OCI-M2 (cell line): ENCODE measurements around the gene NFIA.

Experiments used
- DNase-seq: peaks from one replicate; lab custom pipeline; 2025; ENCODE audit not compliant: unreplicated experiment; lab: John Stamatoyannopoulos, UW

Gene NFIA

DNA sequence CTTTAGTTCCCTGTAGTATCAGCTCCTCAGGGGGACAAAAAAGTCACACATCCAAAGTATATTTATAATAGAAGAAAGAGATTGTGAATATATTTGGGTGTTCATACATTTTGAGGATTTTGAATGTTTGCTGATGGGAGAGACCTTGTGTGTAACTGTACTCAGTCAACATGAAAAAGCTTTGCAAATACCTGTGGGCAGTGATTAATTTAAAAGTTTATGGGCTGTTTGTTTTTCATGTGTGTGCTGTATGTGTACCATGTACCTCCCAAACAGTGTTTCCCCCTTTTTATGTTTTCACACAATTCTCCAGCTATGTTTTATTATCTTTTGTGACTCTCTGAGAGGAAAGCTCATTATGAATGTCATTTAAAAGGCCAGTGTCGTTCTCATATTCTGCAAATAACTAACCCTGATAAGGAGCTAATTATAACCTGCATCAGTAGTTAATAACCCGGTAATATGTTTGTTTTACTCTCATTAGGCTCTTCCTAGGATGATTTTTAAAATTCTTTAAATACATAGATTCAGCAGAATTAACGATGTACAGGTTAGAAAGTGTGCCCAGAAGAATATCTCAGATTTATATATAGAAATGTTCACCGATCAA, 271.5 kb downstream of the NFIA start:
- no peak for DNase-seq

GRCh38 chr1:61356016-61356415, 273.7 kb downstream of the NFIA start:
- no peak for DNase-seq

GRCh38 chr1:61356995-61357394, 274.6 kb downstream of the NFIA start:
- DNase-seq = no peak

GRCh38 chr1:61357539-61357938, 275.2 kb downstream of the NFIA start:
- no peak for DNase-seq

GRCh38 chr1:61358770-61359455, 276.6 kb downstream of the NFIA start:
- no peak for DNase-seq

GRCh38 chr1:61361931-61362330, 279.6 kb downstream of the NFIA start:
- no peak for DNase-seq

DNA sequence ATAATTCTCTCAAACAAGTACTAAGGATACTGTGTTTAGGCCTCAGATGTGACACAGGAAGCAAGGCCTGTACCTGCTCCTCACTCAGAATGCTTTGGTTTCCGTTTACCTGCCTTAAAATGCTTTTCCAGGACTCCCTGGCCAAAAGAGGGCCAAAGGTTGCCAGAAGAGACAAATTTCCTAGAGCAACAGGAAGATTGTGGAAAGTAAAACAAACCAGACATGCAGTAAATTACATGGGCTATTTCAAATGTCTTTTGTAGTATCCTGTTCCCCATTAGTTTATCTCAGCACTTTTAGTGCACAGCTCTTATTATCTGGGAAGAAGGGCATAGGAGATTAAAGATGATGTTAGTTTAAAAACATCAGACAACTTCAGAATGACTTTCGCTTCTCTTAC, 280.0 kb downstream of the NFIA start:
- no peak for DNase-seq

GRCh38 chr1:61368366-61368765, 286.0 kb downstream of the NFIA start:
- no peak for DNase-seq

DNA sequence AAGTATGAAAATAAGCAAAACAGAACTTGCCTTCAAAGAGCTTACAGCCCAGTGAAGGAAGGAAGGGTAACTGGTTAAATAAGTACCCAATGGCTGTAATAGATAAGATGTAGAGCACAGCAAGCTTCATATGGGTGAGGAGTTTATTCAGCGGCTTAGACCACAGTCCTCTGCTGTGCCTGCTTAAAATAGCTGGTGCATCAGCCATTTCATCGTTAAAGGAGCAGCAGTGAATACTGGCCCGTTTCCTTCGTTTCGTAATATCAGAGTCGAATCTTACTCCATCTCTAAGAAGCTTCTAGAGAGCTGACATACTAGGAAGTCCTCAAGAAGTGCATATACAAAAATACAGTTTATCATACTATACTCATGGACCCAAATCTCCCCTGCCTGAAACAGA, 286.5 kb downstream of the NFIA start:
- no peak for DNase-seq

DNA sequence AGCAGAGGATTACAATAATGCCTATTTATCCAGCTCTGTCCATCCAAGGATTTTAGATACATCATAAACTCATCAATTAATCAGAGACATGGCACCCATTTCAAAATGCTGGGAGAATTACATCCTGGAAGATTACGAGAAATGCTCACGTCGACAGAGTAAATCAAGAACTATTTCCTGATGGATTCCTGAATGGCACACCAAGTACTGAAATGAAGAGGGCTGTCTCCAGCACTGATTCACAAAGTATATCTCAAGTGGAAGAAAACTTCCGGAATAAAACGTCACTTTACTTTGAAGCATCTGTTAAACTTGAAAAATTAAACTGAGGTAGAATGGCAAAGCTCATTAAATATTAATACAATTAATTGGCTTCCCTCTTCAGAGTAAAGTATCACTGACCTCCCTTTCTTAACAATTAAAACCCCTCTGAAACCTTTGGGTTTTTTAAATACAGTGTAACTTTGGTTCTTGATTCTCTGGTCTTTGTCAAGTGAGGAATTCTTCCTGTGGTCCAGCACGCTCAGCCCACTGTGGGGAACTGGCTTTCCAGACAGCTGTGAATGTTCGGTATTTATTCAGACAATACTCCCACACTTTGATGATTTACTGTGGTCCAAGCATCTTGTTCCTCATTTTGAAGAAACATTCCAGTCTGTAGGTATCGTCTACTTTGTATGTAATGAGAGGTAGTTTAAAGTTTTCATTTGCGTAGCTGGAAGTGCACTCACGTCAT, 288.0 kb downstream of the NFIA start:
- no peak for DNase-seq

DNA sequence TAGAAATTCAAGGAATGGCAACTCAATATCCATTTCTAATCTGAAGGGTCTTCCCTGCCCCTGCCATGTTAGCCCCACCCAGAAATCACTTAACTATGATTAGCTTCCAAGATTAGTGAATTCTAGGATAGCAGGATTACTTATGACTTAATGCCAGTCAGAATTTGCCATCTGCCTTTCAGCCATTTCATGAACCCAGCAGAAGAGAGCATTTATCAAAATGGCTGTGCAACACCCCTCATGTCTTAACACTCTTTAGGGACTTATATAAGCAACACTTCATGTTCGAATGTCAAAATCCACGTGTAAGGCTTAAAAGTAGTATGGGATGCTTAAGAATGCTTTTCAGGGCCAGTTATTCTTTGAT, 288.5 kb downstream of the NFIA start:
- no peak for DNase-seq

DNA sequence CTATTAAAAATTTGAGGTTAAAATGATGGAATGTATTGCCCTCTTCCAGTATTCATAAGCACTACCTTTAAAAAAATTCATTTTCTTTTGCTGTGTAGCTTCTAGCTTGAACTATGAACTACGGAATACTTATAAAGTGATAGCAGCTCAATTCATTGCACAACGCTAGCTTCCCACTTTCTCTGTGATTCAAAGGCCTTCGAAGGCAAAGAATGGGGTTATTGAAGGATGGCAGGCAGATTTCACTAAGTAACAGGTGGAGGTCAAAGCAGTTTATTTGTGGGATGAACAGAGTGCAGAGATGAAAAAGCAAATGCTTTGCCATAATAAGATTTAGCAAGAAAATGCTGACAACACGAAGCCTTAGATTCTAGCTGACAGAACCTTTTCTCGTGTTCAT, 290.6 kb downstream of the NFIA start:
- DNase-seq = no peak

GRCh38 chr1:61374156-61374555, 291.8 kb downstream of the NFIA start:
- DNase-seq = no peak

- no peak for DNase-seq
These were observed 292.9 kb downstream of the NFIA start for GRCh38 chr1:61375082-61375880.

- no peak for DNase-seq
These were observed 293.8 kb downstream of the NFIA start for GRCh38 chr1:61376151-61376550.

DNA sequence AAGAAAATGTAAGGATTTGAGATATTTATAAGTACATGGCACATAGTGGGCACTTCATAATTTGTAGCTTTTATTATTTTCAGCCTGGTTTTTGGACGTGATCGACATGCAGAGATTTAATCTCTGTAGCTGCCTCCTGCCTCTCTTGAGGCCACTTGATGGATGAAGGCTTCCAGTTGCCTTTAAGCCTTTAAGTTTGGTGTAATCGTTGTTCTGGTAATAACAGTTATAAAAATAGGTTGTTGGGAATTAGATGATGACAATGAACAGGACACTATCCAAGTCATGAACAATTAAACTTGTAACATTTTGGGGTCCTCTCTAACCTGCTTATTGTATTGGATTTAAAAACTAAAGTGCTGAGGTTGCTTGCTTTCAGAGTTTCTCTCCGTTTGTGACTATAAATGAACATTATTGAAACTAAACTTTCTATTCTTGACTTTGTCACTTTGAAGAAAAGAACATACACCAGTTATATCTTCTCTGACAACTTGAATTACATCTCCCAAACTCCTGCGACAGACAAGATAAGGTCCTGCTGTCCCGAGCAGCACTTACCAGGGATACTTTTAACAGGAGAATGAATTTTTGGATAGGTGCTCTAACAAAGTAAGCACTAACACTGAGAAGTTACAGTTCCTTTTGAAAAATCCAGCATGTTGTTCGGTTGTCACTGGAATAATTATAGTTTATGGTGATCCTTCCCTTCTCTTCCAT, 295.0 kb downstream of the NFIA start:
- DNase-seq = no peak

GRCh38 chr1:61378494-61379180, 296.3 kb downstream of the NFIA start:
- DNase-seq = no peak

DNA sequence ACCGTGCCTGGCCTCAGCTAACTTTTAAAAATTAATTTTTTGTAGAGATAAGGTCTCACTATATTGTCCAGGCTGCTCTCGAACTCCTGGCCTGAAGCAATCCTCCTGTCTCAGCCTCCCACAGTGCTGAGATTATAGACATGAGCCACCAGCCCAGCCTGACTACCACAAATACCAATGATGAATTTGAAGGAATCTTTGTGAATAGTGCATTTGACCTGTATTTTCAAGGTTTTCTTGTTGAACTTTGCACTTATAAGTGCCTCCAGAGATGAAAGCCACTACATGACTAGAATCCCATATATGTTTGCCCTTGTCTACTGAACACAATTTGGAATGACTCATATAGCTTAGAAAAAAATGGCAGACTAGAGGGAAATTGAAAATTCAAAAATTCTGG, 297.3 kb downstream of the NFIA start:
- no peak for DNase-seq

- DNase-seq = no peak
These were observed 298.2 kb downstream of the NFIA start for GRCh38 chr1:61380561-61380960.

GRCh38 chr1:61386323-61386722, 304.0 kb downstream of the NFIA start:
- DNase-seq = no peak
